GM19397 (cell line): ENCODE data around the gene NGFR.
"Not testable (repeated sequence)": the region's sequence is repeated elsewhere in the genome, so short reads cannot be mapped to it uniquely, and the experiment has no call there.

Experiments
- ATAC-seq: cut with Tn5 transposase; IDR thresholded peaks from one replicate; pipeline ENCODE4 v1.9.1; 2021; ENCODE audit warnings: mild to moderate bottlenecking, moderate library complexity; ENCODE audit not compliant: unreplicated experiment

The NGFR gene

GRCh38 chr17:49496183-49496866 is 1.2 kb downstream of the NGFR start:
- no peak for ATAC-seq

GRCh38 chr17:49496867-49497147 is 1.7 kb downstream of the NGFR start:
- ATAC-seq: no peak

- no peak for ATAC-seq
Measured at GRCh38 chr17:49497148-49498028, 2.3 kb downstream of the NGFR start.

DNA sequence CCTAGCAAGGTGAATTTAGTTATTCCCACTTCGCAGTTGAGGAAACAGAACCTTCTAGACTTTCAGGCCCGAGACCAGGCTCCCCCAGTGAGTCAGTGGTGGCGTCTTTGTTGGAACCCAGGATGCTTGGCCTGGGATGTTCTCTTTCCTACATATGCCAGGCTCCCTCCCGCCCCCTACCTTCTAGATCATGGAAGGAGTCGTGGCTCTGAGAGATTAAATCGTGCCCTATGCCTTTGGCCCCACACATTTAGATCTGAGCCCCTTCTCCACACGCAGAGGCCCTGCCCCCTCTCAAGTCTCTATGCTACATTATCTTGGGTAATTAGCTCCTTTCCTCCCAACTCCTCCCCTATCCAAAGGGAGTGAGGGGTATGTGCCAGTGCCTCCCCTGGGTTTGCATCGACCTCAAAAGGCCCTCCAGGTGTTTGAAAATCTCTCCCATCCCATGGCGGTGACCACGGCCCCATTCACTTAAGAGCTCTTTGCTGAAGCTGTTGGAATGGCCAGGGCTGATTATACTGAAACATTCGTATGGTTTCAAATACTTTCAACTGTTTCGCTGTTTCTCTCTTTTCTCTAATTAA is 3.0 kb downstream of the NGFR start:
- ATAC-seq: no peak

GRCh38 chr17:49501496-49501895 is 6.4 kb downstream of the NGFR start:
- ATAC-seq: no peak

DNA sequence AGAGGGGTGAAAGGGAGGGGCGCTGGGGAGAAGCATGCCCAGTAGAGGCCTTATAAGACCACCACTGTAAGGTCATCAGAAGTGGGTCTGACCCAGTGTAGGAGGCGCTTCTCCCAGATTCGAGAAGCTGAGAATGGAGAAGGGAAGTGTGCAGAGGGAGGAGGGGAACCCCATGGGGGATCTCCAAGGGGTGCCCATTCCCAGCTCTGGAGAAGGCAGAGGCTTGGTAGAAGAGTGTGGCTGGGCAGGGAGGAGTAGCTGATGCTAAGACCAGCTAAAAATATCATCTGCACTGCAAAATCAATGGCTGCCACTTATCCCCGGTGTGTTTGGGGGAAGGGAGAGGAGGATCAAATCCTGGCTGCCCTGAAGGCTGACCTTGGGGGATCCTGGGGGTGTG is 7.2 kb downstream of the NGFR start:
- no peak for ATAC-seq

GRCh38 chr17:49502680-49503079 is 7.6 kb downstream of the NGFR start:
- ATAC-seq: not testable (repeated sequence)

- no peak for ATAC-seq
Measured at GRCh38 chr17:49504369-49504768, 9.3 kb downstream of the NGFR start.

DNA sequence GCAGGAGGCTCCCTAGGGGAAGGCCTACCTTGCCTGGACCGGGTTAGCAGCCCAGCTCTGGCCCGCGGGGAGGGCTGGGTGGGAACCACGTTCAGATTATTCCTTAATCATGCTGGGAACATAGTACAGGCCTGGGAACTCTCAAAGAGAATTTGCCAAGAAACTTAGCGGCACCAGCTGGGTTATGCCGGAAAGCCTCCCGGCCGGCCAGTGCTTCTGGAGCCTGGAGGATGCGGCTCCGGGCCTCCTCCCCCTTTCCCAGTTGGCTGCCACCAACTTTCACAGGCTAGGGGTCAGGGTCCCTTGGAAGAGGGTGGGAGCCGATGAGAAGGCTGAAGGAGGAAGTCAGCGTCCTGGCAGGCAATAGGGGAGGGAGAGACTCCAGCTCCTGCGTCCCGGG is 10.8 kb downstream of the NGFR start:
- no peak for ATAC-seq

DNA sequence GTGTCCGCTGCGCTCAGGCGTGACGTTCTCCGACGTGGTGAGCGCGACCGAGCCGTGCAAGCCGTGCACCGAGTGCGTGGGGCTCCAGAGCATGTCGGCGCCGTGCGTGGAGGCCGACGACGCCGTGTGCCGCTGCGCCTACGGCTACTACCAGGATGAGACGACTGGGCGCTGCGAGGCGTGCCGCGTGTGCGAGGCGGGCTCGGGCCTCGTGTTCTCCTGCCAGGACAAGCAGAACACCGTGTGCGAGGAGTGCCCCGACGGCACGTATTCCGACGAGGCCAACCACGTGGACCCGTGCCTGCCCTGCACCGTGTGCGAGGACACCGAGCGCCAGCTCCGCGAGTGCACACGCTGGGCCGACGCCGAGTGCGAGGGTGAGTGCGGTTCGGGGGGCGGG is 11.2 kb downstream of the NGFR start:
- ATAC-seq: no peak

- ATAC-seq: no peak
Measured at GRCh38 chr17:49508061-49508865, 13.2 kb downstream of the NGFR start.

- no peak for ATAC-seq
Measured at GRCh38 chr17:49508866-49509587, 13.9 kb downstream of the NGFR start.

DNA sequence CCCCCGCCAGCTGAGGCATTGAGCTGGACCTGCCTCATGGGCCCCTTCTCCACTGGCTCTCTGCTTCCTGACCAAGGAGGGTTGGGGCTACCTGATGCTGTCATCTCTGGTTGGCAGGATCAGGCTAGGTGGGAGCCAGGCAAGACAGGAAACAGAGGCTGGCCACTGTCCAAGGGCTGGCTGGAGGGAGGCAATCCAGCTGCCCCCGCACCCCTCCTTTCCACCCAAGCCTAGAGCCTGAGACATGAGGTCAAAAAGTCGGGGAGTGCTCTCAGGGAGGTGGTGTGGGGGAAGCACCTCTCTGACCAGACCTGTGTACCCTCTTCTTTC is 14.5 kb downstream of the NGFR start:
- ATAC-seq: no peak

DNA sequence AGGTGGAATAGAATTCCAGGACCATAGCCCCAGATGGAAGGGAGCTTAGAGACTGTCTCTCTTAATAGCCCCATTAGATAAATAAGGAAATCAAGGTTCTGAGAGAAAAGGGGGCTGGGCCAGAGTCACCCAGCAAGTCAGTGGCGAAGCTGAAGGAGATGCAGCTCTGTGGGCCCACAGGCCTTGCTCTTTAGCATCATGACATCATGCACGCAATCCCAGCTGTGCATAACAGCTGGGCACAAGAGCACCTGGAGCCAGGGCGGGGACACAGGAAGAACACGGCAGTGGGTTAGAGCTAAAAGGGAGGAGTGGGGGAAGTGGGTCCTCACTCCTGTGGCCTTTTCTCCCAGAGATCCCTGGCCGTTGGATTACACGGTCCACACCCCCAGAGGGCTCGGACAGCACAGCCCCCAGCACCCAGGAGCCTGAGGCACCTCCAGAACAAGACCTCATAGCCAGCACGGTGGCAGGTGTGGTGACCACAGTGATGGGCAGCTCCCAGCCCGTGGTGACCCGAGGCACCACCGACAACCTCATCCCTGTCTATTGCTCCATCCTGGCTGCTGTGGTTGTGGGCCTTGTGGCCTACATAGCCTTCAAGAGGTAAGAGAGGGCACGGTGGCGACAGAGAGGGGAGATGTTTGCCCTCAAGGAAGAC is 15.1 kb downstream of the NGFR start:
- ATAC-seq: no peak

GRCh38 chr17:49510720-49511110 is 15.6 kb downstream of the NGFR start:
- ATAC-seq: no peak

GRCh38 chr17:49511810-49512209 is 16.7 kb downstream of the NGFR start:
- ATAC-seq: no peak

GRCh38 chr17:49512296-49513043 is 17.4 kb downstream of the NGFR start:
- no peak for ATAC-seq

DNA sequence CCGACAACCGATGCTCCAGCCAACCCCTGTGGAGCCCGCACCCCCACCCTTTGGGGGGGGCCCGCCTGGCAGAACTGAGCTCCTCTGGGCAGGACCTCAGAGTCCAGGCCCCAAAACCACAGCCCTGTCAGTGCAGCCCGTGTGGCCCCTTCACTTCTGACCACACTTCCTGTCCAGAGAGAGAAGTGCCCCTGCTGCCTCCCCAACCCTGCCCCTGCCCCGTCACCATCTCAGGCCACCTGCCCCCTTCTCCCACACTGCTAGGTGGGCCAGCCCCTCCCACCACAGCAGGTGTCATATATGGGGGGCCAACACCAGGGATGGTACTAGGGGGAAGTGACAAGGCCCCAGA is 17.9 kb downstream of the NGFR start:
- ATAC-seq: no peak

GRCh38 chr17:49513641-49514040 is 18.5 kb downstream of the NGFR start:
- no peak for ATAC-seq
